ENCODE results near the gene NUDT16L1.

DNA sequence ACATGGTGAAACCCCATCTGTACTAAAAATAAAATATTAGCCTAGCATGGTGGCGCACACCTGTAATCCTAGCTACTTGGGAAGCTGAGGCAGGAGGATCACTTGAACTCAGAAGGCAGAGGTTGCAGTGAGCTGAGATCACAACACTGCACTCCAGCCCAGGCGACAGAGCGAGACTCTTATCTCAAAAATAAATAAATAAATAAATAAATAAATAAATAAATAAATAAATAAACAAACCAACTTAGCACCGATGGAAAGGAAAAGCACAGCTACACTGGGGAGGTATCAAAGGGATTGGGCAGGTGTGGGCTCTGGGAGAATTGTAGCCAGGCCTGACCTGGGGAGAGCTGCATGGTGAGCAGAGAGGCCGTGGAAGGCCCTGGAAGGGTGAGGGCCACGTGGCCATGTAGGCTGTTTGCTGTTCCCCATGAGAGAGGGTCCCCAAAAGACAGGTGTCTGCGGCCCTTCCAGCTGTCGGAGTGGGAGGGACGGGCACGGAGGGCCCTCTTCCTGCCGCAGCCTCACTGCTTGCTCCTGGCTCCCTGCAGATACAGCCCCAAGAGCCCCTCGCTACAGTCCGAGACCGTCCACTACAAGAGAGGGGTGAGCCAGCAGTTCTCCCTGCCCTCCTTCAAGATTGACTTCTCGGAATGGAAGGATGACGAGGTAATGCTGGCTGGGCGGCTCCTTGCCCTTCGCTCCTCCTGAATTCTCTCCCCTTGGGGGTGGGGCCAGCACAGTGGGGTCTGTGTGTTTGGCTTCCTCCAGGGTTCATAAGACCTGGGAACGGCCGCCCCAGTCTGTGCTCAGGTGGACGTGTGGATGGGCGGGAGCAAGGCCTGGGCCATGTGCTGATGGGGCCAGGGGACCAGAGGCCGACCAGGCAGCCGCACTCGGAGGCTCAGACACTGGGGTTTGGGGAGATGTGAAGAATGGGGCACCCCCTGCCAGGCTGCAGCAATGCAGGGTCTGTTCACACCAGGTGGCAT lies 36.4 kb upstream of the NUDT16L1 start:
- TF ChIP-seq, protein P1, sequence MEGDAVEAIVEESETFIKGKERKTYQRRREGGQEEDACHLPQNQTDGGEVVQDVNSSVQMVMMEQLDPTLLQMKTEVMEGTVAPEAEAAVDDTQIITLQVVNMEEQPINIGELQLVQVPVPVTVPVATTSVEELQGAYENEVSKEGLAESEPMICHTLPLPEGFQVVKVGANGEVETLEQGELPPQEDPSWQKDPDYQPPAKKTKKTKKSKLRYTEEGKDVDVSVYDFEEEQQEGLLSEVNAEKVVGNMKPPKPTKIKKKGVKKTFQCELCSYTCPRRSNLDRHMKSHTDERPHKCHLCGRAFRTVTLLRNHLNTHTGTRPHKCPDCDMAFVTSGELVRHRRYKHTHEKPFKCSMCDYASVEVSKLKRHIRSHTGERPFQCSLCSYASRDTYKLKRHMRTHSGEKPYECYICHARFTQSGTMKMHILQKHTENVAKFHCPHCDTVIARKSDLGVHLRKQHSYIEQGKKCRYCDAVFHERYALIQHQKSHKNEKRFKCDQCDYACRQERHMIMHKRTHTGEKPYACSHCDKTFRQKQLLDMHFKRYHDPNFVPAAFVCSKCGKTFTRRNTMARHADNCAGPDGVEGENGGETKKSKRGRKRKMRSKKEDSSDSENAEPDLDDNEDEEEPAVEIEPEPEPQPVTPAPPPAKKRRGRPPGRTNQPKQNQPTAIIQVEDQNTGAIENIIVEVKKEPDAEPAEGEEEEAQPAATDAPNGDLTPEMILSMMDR (IDR thresholded peaks at IDR 0.05; ENCODE audit: low read length) = no peak
- no peak for TF ChIP-seq EZH2 (optimal IDR thresholded peaks at IDR 0.05; ENCODE audit: low read depth, low read length)
- TF ChIP-seq EZH2phosphoT487 (IDR thresholded peaks at IDR 0.05; ENCODE audit: low read length) = no peak
